OCI-LY1 (cell line): Measurements from ENCODE around the gene OIP5.
"Not testable (repeated sequence)": the region's sequence is repeated elsewhere in the genome, so short reads cannot be mapped to it uniquely, and the experiment has no call there.

Experiments used
- H2AFZ ChIP-seq: fragments of 200-600 bp; sonication (generic), shearing (Covaris generic); 2 replicates; pipeline ENCODE4 v1.6.0; 2014; ENCODE audit warnings: antibody characterized with exemption, mild to moderate bottlenecking, low read length
- H3F3A ChIP-seq: fragments of 200-600 bp; sonication (generic), shearing (Covaris generic); 2 replicates; pipeline ENCODE4 v1.6.0; 2014; ENCODE audit warnings: mild to moderate bottlenecking, antibody characterized with exemption, low read length, moderate library complexity; ENCODE audit not compliant: insufficient read depth
- H3K27ac ChIP-seq: fragments of 200-600 bp; sonication (generic); 2 replicates; pipeline ENCODE4 v1.5.1; 2014; ENCODE audit warnings: low read length, mixed run types, mild to moderate bottlenecking, low read depth; ENCODE audit not compliant: poor library complexity, severe bottlenecking
- H3K27me3 ChIP-seq: fragments of 200-600 bp; sonication (generic); 2 replicates; pipeline ENCODE4 v1.6.0; 2014; ENCODE audit warnings: antibody characterized with exemption, mild to moderate bottlenecking, low read length, moderate library complexity; ENCODE audit not compliant: insufficient read depth
- H3K36me3 ChIP-seq: fragments of 200-600 bp; sonication (generic); 2 replicates; pipeline ENCODE4 v1.6.1; 2014; ENCODE audit warnings: mild to moderate bottlenecking, antibody characterized with exemption, low read length, moderate library complexity, mixed read lengths; ENCODE audit not compliant: insufficient read depth
- H3K4me1 ChIP-seq: fragments of 200-600 bp; sonication (generic); 2 replicates; pipeline ENCODE4 v1.5.1; 2014; ENCODE audit warnings: mild to moderate bottlenecking, low read length, moderate library complexity; ENCODE audit not compliant: insufficient read depth, severe bottlenecking
- H3K4me2 ChIP-seq: fragments of 200-600 bp; sonication (generic), shearing (Covaris generic); 2 replicates; pipeline ENCODE4 v1.6.1; 2014; ENCODE audit warnings: low read length
- H3K4me3 ChIP-seq: fragments of 200-600 bp; sonication (generic); 2 replicates; pipeline ENCODE4 v1.5.1; 2014; ENCODE audit warnings: low read length, low read depth, mild to moderate bottlenecking, mixed read lengths; ENCODE audit not compliant: poor library complexity, severe bottlenecking
- H3K79me2 ChIP-seq: fragments of 200-600 bp; shearing (Covaris generic); 2 replicates; pipeline ENCODE4 v1.6.1; 2016; ENCODE audit warnings: mixed run types, low read length, mixed read lengths; ENCODE audit not compliant: insufficient read depth
- H3K9ac ChIP-seq: fragments of 200-600 bp; sonication (generic), shearing (Covaris generic); 2 replicates; pipeline ENCODE4 v1.6.1; 2014; ENCODE audit warnings: mild to moderate bottlenecking, low read length, mixed read lengths
- H3K9me2 ChIP-seq: fragments of 200-600 bp; sonication (generic), shearing (Covaris generic); 2 replicates; pipeline ENCODE4 v1.6.1; 2014; ENCODE audit warnings: low read depth, mild to moderate bottlenecking, low read length, mixed read lengths
- H3K9me3 ChIP-seq: fragments of 200-600 bp; shearing (Covaris generic); 2 replicates; pipeline ENCODE4 v1.6.1; 2014; ENCODE audit warnings: low read length, mixed read lengths
- H4K20me1 ChIP-seq: fragments of 200-600 bp; sonication (generic), shearing (Covaris generic); 2 replicates; pipeline ENCODE4 v1.6.0; 2016; ENCODE audit warnings: mild to moderate bottlenecking, low read length; ENCODE audit not compliant: insufficient read depth
- EZH2 ChIP-seq: fragments of 200-600 bp; sonication (generic), shearing (Covaris generic); IDR thresholded peaks from 2 replicates; pipeline ENCODE4 v1.8.0; 2017; ENCODE audit warnings: borderline replicate concordance, mixed run types, mild to moderate bottlenecking, antibody characterized with exemption, low read length, moderate library complexity, mixed read lengths
- TF ChIP-seq, protein P1 (sequence below): fragments of 200-600 bp; sonication (generic), shearing (Covaris generic); IDR thresholded peaks from 2 replicates; pipeline ENCODE4 v1.5.1; 2017; ENCODE audit warnings: mild to moderate bottlenecking, antibody characterized with exemption, low read length, moderate library complexity, mixed read lengths

The OIP5 gene

GRCh38 chr15:41283653-41284426, 48.6 kb downstream of the OIP5 start:
- H3K9ac ChIP-seq, result peak overlapping the region; percentile 99
- H3K36me3 ChIP-seq, result peaks cover 59% of the 10 kb centered on the region
- no peaks in the 10 kb centered on the region for H4K20me1 ChIP-seq
- no peaks in the 10 kb centered on the region for H3K9me2 ChIP-seq
- no peaks in the 10 kb centered on the region for H3F3A ChIP-seq
- H2AFZ ChIP-seq, result no peak overlapping the region
- peaks cover 49% of the 10 kb centered on the region for H3K4me1 ChIP-seq
- no peaks in the 10 kb centered on the region for H3K27me3 ChIP-seq
- peaks cover 40% of the 10 kb centered on the region for H3K79me2 ChIP-seq
- H3K9me3 ChIP-seq, result no peaks in the 10 kb centered on the region
- TF ChIP-seq, protein P1, sequence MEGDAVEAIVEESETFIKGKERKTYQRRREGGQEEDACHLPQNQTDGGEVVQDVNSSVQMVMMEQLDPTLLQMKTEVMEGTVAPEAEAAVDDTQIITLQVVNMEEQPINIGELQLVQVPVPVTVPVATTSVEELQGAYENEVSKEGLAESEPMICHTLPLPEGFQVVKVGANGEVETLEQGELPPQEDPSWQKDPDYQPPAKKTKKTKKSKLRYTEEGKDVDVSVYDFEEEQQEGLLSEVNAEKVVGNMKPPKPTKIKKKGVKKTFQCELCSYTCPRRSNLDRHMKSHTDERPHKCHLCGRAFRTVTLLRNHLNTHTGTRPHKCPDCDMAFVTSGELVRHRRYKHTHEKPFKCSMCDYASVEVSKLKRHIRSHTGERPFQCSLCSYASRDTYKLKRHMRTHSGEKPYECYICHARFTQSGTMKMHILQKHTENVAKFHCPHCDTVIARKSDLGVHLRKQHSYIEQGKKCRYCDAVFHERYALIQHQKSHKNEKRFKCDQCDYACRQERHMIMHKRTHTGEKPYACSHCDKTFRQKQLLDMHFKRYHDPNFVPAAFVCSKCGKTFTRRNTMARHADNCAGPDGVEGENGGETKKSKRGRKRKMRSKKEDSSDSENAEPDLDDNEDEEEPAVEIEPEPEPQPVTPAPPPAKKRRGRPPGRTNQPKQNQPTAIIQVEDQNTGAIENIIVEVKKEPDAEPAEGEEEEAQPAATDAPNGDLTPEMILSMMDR, result no peak
- no peak for TF ChIP-seq EZH2
- H3K4me2 ChIP-seq, result peak overlapping the region; percentile 98
- H3K4me3 ChIP-seq, result peak overlapping the region; percentile 99
- H3K27ac ChIP-seq, result peak overlapping the region; percentile 94

GRCh38 chr15:41282980-41283652, 49.3 kb downstream of the OIP5 start:
- H3K9me2 ChIP-seq, H3F3A ChIP-seq, H3K27me3 ChIP-seq, H2AFZ ChIP-seq, H4K20me1 ChIP-seq, H3K9me3 ChIP-seq: not testable (repeated sequence)
- Histone ChIP-seq H3K27ac (peak overlapping the region; percentile 94), H3K4me3 (peak overlapping the region; percentile 99), H3K36me3 (peaks cover 57% of the 10 kb centered on the region), H3K4me2 (peak overlapping the region; percentile 98), H3K9ac (peak overlapping the region; percentile 53), H3K79me2 (peaks cover 34% of the 10 kb centered on the region), H3K4me1 (peaks cover 42% of the 10 kb centered on the region)

GRCh38 chr15:41282436-41282835, 50.0 kb downstream of the OIP5 start:
- H3K4me3 ChIP-seq, H3F3A ChIP-seq, H3K4me2 ChIP-seq, H3K9ac ChIP-seq, H3K9me3 ChIP-seq, H3K27me3 ChIP-seq, H3K9me2 ChIP-seq, H4K20me1 ChIP-seq, H2AFZ ChIP-seq: not testable (repeated sequence)
- H3K36me3 ChIP-seq, result peaks cover 50% of the 10 kb centered on the region
- H3K4me1 ChIP-seq, result peaks cover 38% of the 10 kb centered on the region
- H3K27ac ChIP-seq, result peak overlapping the region; percentile 94
- H3K79me2 ChIP-seq, result peaks cover 34% of the 10 kb centered on the region

- no peaks in the 10 kb centered on the region for H3K9me3 ChIP-seq
- peak overlapping the region; percentile 94 for H3K27ac ChIP-seq
- TF ChIP-seq EZH2, result no peak
- TF ChIP-seq, protein P1, result no peak
- no peaks in the 10 kb centered on the region for H4K20me1 ChIP-seq
- no peak overlapping the region for H3K9ac ChIP-seq
- H3K9me2 ChIP-seq, result no peaks in the 10 kb centered on the region
- H2AFZ ChIP-seq, result no peak overlapping the region
- peaks cover 42% of the 10 kb centered on the region for H3K36me3 ChIP-seq
- no peak overlapping the region for H3K4me2 ChIP-seq
- peaks cover 26% of the 10 kb centered on the region for H3K4me1 ChIP-seq
- no peaks in the 10 kb centered on the region for H3K27me3 ChIP-seq
- H3K79me2 ChIP-seq, result peaks cover 22% of the 10 kb centered on the region
- no peak overlapping the region for H3K4me3 ChIP-seq
- no peaks in the 10 kb centered on the region for H3F3A ChIP-seq
Observed at GRCh38 chr15:41281236-41281635, 51.2 kb downstream of the OIP5 start.
